Lower leg skin (tissue), 3 donors: ENCODE results near the gene MRPL50.

ENCODE experiments used
- POLR2A ChIP-seq, 2 donors: fragments of 450-650 bp; IDR thresholded peaks; one replicate each; pipeline ENCODE4 v1.6.1; 2016 to 2017; ENCODE audit warnings: antibody characterized with exemption in 2 of 2, mild to moderate bottlenecking in 1 of 2, moderate library complexity in 1 of 2
- TF ChIP-seq, protein P1 (sequence below), 3 donors: fragments of 450-650 bp; IDR thresholded peaks; one replicate each; pipeline ENCODE4 v1.5.1; 2016; ENCODE audit warnings: antibody characterized with exemption in 3 of 3, mild to moderate bottlenecking in 3 of 3, moderate library complexity in 2 of 3

DNA sequence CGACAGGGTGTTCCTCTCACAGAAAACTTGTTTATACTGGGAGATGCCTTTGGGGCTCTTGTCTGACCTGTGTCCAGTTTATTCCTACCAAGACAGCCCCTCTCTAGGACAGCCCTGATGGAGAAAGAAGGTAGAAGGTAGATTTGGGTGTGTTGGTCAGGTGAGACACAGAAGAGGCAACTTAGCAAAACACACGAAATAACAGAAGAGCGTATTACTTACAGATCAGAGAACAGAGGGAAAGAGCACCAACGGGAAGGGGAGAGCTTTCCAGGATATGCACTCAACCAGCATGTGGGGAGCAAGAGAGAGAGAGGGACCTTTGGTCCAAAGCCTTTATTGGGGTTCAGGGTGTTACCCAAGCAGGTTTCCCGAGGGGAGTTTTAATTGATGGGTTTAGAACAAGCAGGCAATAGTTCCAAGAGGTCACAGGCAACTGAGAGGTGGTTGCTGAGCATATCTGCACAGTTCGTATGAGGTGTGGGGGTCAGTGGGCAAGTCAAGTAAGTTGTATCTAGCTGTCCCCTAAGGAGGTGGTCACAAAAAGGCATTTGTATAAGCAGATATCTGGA, 45.4 kb downstream of the MRPL50 start:
- TF ChIP-seq, protein P1, sequence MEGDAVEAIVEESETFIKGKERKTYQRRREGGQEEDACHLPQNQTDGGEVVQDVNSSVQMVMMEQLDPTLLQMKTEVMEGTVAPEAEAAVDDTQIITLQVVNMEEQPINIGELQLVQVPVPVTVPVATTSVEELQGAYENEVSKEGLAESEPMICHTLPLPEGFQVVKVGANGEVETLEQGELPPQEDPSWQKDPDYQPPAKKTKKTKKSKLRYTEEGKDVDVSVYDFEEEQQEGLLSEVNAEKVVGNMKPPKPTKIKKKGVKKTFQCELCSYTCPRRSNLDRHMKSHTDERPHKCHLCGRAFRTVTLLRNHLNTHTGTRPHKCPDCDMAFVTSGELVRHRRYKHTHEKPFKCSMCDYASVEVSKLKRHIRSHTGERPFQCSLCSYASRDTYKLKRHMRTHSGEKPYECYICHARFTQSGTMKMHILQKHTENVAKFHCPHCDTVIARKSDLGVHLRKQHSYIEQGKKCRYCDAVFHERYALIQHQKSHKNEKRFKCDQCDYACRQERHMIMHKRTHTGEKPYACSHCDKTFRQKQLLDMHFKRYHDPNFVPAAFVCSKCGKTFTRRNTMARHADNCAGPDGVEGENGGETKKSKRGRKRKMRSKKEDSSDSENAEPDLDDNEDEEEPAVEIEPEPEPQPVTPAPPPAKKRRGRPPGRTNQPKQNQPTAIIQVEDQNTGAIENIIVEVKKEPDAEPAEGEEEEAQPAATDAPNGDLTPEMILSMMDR (IDR thresholded peaks at IDR 0.05), result no peak
- TF ChIP-seq POLR2A (IDR thresholded peaks at IDR 0.05), result no peak
